DOHH2 (cell line): Measurements from ENCODE around the gene BPTF.

ENCODE experiments used
- CTCF ChIP-seq: fragments of 200-600 bp; sonication (generic); IDR thresholded peaks from one replicate; pipeline ENCODE4 v1.5.1; 2014; ENCODE audit warnings: antibody characterized with exemption, mild to moderate bottlenecking, low read depth, low read length; ENCODE audit not compliant: poor library complexity, severe bottlenecking
- EZH2phosphoT487 ChIP-seq: fragments of 200-600 bp; sonication (generic); IDR thresholded peaks from 2 replicates; pipeline ENCODE4 v1.6.1; 2017; ENCODE audit warnings: borderline replicate concordance, mild to moderate bottlenecking, antibody characterized with exemption, low read length, moderate library complexity, mixed read lengths

GRCh38 chr17:67950945-67951344 is 125.6 kb downstream of the BPTF start:
- TF ChIP-seq CTCF (no peak), EZH2phosphoT487 (no peak)
